ENCODE measurements around the gene PAQR4.

GRCh38 chr16:2970563-2970962 is 1.4 kb downstream of the PAQR4 start:
- TF ChIP-seq MAX (IDR thresholded peaks at IDR 0.05; ENCODE audit: low read depth, low read length) (no peak), NRF1 (conservative IDR thresholded peaks at IDR 0.05; ENCODE audit: low read depth, low read length) (no peak), HDGF (IDR thresholded peaks at IDR 0.05) (no peak), CTCF (IDR thresholded peaks at IDR 0.05 in 2 of 3, conservative IDR thresholded peaks at IDR 0.05 in 1 of 3; ENCODE audit: control insufficient read depth in 2 of 3, extremely low read depth in 1 of 3, insufficient read depth in 1 of 3, low read depth in 3 of 3, low read length in 3 of 3) (no peak), EZH2 (IDR thresholded peaks at IDR 0.05; ENCODE audit: borderline replicate concordance, control insufficient read depth, low read depth, low read length) (no peak), ELK1 (IDR thresholded peaks at IDR 0.05; ENCODE audit: low read depth, low read length) (no peak), USF2 (IDR thresholded peaks at IDR 0.05; ENCODE audit: borderline replicate concordance, low read depth, low read length) (no peak), SP1 (IDR thresholded peaks at IDR 0.05; ENCODE audit: low read depth, low read length) (no peak), ZBTB40 (IDR thresholded peaks at IDR 0.05; ENCODE audit: borderline replicate concordance) (no peak)
